Muscle of back (tissue), 11 donors: ENCODE measurements around the gene PRDX5. TPM values are rescaled to one million over a fixed set of nuclear protein-coding genes. Genes with fewer than 3 reads are reported as not detected.
"Not testable (repeated sequence)": the region's sequence is repeated elsewhere in the genome, so short reads cannot be mapped to it uniquely, and the experiment has no call there.

Experiments
- DNase-seq, 3 donors: peaks; one replicate each; pipeline versions ENCODE4 v3.0.0 to v3.0.0-alpha.2; 2013
- polyA plus RNA-seq, 10 donors: library from polyadenylated mRNA; unstranded; fragments of 120-200 nt; gene quantifications; one replicate each; pipeline ENCODE4 v1.2.1, GENCODE V29; 2013; ENCODE audit not compliant: insufficient read length in 10 of 10

The PRDX5 gene
- polyA plus RNA-seq, 10 donors = 109 to 184 (median 124) TPM

DNA sequence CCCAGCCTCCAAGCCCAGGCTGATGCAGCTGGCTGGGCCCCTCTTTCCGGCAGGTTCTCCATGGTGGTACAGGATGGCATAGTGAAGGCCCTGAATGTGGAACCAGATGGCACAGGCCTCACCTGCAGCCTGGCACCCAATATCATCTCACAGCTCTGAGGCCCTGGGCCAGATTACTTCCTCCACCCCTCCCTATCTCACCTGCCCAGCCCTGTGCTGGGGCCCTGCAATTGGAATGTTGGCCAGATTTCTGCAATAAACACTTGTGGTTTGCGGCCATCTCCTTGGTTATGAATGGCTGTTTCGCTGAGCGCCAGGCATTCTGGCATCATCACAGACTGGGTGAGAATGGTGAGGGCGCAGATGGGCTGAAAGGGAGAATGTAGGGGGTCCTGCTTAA, 3.6 kb downstream of the PRDX5 start:
- DNase-seq = no peak

DNA sequence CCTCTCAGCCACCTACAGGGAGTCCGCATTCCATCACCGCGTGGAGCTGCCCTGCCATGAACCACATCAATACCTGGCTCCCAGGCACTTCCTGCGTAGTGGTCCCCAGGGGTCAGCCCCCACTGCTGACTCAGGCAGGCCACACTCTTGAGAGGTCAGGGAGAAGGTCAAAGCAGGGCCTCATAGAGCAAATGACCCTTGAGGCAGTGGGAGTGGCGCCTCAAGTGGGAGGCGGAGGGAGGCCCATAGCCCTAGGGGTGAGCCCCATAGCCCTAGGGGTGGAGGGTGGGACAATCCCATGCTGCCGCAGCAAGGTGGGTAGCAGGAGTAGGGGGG, 5.0 kb downstream of the PRDX5 start:
- no peak for DNase-seq

DNA sequence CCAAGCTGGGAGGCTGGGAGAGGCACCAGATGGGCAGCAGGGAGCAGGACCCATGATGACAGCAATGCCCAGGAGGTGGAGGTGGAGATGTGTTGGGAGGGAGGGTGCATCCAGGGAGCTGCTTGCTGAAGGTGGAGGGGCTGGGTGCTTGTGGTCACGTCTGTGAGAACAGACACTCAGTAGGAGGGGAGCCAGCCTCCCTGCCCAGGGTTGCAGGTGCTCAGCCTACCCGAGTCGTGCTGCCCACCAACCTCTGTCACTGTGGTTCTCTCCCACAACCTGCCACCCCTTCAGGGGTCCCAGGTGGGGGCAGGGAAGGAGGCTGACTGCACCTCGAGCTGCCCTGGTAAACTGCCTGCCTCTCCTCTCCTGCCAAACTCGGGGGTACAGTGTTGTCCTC, 5.5 kb downstream of the PRDX5 start:
- DNase-seq = no peak

DNA sequence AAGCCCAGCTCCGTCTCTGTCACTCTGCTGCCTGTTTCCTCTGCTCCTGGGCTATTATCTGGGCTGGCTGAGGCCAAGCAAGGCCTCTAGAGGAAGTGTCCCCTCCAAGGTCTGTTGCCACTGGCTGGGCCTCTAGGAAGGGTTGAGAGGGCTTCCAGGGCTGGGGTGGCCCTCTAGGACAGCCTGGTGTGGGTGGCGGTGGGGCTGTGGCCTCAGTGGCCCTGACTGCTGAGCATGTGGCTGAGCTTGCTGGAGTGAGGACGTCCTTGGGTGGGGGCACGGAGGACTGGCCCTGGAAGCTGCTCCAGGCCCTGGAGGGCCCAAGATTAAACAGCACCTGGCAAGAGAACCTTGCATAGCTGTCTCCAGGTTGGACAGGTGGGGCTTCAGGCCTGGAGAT, 6.1 kb downstream of the PRDX5 start:
- not testable (repeated sequence) for DNase-seq

- DNase-seq = no peak
Measured at GRCh38 chr11:64324692-64325469, 7.0 kb downstream of the PRDX5 start.

- DNase-seq = no peak
Measured at GRCh38 chr11:64327375-64327774, 9.5 kb downstream of the PRDX5 start.

- DNase-seq = no peak
Measured at GRCh38 chr11:64327993-64328392, 10.1 kb downstream of the PRDX5 start.

DNA sequence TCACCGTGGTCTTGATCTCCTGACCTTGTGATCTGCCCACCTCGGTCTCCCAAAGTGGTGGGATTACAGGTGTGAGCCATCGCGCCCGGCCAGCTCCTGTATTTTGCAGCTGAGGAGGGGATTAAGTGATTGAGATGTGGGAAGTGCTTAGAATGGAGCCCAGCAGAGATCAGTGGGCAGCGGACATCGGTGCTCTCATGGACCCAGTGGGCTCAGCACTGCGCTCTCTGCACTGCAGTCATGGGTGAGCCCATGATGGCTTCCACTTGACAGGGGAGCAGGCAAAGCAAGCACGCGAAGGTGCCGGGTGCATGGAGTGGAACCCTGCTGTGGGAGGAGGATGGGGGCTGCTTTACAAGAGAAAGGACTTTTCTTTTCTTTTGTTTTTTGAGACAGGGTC, 13.0 kb downstream of the PRDX5 start:
- DNase-seq = no peak

DNA sequence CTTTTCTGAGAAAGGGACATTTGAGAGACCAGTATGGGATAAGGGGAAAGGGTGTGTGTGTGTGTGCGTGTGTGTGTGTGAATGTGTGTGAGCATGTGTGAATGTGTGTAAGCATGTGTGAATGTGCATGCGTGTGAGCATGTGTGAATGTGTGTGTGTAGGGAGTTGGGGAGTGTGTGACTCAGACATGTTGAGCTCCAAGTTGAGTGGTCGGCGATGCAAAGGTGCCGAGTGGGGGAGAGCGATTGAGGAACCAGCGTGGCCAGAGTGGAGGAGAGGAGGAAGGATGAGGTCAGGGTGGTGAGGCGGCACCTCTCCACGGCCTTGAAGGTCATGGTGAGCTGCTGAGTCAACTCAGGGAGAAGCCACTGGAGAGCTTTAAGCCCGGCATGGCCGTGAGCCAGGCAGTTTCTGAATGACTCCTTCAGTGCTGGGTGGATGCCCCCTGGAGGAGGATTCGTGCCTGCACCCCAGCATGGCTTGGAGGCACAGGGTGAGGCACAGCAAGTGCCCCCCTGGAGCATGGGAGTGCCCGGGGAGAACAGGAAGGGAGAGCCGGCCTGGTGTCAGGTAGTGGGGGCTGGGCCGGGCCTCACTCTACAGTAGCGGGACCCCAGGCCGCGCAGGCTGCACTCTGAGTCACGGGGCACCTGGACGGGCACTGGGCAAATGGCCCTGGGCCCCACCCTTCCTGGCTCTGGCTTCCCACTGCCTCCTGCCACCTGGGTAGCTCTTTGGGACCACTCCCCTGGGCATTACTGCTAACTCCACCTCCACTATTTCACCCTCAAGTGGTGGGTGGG, 13.8 kb downstream of the PRDX5 start:
- peak in 2 of 3 donors; percentile 48 to 57 for DNase-seq

DNA sequence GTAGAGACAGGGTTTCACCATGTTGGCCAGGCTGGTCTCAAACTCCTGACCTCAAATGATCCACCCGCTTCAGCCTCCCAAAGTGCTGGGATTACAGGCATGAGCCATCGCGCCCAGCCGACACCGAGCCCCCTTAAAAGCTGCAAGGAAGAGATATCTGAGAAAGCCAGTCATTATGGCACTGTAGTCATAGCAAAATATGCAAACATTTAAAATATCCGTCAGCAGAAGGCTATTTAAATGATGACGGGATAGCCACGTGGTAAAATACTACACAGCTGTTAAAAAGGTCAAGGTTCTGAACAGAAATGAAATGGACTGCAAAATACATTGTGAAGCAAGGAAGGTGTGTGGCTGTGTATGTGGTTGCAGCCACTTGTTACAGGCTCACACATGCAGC, 15.6 kb downstream of the PRDX5 start:
- no peak for DNase-seq

GRCh38 chr11:64334764-64335735, 17.1 kb downstream of the PRDX5 start:
- DNase-seq = peak in 1 of 3 donors; percentile 89

DNA sequence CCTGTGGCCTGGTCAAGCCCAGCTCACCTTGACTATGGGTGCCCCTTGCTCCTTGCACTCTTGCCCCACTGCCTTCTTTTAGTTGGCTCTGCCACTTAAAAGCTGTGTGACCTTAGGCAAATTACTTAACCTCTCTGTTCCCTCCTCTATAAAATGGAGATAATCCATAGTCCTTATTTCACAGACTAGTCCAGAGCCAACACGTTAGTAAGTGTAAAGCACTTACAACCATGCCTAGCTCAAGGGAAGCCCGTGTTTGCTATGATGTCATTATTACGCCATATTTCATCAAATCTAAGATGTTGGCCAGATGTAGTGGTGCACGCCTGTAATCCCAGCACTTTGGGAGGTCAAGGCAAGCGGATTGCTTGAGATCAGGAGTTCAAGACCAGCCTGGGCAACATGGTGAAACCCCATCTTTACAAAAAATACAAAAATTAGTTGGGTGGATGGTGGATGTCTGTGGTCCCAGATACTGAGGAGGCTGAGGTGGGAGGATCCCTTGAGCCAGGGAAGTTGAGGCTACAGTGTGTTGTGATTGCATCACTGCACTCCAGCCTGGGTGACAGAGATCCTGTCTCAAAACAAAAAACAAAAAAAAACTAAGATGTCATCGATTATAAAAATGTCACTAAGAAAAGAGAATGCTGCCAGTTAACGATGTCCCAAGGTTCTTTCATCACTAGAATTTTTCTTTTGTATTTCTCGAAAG, 19.8 kb downstream of the PRDX5 start:
- DNase-seq = no peak

DNA sequence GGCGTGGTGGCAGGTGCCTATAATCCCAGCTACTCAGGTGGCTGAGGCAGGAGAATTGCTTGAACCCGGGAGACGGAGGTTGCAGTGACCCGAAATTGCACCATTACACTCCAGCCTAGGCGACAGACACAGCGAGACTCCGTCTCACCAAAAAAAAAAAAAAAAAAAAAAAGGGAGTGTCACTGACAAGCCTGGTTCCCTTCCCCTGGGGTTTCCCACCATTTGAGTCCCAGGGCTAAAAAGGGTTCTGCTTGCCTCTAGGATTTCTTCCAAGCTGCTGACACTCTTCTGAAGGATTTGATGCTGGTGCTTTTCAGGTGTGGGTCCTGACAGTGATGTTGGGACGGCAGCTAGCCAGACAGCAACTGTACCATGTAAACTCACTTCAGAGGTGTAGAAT, 20.8 kb downstream of the PRDX5 start:
- no peak for DNase-seq

- DNase-seq = no peak
Measured at GRCh38 chr11:64339286-64339685, 21.4 kb downstream of the PRDX5 start.

DNA sequence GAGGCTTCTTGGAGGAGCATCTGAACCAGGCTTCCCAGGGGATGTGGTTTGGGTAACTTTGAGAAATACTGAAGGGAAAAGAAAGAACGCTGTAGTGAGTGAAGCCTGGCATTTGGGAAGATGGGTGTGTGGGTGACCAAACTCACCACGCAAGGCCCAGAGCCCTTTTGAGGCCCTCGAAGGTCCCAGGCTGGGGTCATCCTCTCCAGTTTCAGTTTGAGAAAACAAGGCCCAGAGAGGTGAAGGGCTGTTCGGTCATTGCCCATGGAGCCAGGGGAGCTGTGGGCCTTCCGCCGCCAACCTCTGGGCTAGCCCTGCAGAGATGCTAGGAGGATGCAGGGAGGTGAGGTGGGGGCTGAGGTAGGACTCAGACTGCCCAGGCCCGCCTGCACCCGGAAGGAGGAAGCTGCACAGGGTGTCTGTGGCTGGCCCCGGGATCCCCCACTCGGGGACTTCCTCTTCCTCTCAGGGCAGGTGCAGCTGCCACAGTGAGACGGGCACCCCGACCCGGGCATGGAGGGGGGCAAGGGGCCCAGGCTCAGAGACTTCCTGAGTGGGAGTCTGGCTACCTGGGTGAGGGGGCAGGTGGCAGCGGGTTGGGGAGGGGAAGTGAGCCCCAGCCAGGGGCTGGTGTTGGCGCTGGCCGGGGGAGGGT, 22.0 kb downstream of the PRDX5 start, which contains the start of gene CCDC88B:
CCDC88B (plus strand) TSS at position 451 of the 655 bp plus-strand sequence; CDS start at position 514, 63 bp downstream.
- DNase-seq = no peak

GRCh38 chr11:64340671-64341335, 22.9 kb downstream of the PRDX5 start:
- peak in 1 of 3 donors; percentile 47 for DNase-seq

GRCh38 chr11:64341429-64341828, 23.5 kb downstream of the PRDX5 start:
- no peak for DNase-seq

DNA sequence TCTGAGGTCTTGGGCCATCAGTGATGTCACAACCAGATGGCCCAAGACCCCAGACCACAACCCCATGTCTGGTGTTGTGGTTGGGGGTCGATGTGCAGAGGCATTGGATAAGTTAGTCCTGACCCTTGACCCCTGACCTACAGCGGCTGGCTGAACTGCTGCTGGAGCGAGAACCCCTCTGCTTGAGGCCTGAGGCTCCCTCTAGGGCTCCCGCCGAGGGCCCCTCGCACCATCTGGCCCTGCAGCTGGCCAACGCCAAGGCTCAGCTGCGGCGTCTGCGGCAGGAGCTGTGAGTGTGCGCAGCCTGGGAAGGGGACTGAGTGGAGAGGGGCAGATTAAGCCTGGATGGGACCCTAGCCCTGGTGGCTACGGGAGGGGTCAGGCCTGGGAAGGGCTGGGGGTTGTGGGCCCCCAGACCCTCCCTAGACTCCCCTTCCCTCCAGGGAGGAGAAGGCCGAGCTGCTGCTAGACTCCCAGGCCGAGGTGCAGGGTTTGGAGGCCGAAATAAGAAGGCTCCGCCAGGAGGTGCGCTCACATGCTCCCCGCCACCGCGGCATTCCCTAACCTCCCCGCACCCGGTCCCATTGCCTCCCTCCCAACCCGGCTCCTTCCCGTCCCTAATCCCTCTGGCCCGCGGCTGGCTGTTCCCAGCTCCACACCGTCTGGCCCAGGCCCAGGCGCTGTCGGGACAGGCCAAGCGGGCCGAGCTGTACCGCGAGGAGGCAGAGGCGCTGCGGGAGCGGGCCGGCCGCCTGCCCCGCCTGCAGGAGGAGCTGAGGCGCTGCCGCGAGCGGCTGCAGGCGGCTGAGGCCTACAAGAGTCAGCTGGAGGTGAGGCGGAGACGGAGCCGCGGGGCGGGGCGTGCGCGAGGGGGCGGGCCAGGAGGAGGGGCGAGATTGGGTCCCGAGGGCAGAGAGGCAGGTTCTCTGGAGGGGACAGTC, 24.2 kb downstream of the PRDX5 start:
- DNase-seq = peak; percentile 72 to 87 (median 77)
